ENCODE measurements around the gene BEND3.
A peak's percentile ranks its signal among the peaks of the same experiment; 100 is the strongest.

The BEND3 gene

DNA sequence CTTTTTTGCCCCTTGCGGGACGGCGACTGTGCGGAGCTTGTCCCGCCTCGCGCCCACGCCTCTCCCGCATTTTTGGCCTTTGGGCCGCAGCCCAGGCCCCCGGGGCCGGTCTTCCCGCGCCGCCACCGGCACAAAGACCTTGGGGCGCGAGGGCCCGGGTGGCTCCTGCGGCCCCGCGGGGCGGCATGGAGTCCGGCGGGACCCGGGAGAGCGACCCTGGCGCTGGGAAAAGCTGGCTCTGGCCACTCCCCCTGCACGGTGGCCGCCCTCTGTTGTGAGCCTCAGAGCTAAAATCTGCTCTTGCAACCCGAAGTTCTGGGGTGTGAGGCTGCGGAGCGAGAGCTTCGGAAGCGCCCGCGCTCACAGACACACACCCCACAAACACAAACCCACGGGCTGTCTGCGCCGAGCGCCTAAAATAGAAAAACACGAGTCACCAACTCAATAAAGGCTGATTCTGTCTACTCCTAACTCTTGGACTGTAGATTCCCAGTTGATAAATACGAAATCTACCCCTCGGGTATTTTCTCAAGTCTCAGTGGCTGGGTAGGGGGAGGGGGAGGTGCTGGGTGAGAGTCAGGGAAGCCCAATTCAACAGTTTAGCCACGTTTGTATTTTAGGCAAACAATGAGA, 496 bp upstream of the BEND3 start:
- in situ Hi-C loops (cut with HindIII; ENCODE audit: low sequenced_read_pairs) = no loop called here
- peak; percentile 29 for DNase-seq (ENCODE audit: low read depth, low spot score)
- TF ChIP-seq, protein P1, sequence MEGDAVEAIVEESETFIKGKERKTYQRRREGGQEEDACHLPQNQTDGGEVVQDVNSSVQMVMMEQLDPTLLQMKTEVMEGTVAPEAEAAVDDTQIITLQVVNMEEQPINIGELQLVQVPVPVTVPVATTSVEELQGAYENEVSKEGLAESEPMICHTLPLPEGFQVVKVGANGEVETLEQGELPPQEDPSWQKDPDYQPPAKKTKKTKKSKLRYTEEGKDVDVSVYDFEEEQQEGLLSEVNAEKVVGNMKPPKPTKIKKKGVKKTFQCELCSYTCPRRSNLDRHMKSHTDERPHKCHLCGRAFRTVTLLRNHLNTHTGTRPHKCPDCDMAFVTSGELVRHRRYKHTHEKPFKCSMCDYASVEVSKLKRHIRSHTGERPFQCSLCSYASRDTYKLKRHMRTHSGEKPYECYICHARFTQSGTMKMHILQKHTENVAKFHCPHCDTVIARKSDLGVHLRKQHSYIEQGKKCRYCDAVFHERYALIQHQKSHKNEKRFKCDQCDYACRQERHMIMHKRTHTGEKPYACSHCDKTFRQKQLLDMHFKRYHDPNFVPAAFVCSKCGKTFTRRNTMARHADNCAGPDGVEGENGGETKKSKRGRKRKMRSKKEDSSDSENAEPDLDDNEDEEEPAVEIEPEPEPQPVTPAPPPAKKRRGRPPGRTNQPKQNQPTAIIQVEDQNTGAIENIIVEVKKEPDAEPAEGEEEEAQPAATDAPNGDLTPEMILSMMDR (IDR thresholded peaks at IDR 0.05; ENCODE audit: low read depth, low read length) = no peak
- H3K4me3 ChIP-seq (ENCODE audit: low read depth, low read length) = peak overlapping the region; percentile 46

DNA sequence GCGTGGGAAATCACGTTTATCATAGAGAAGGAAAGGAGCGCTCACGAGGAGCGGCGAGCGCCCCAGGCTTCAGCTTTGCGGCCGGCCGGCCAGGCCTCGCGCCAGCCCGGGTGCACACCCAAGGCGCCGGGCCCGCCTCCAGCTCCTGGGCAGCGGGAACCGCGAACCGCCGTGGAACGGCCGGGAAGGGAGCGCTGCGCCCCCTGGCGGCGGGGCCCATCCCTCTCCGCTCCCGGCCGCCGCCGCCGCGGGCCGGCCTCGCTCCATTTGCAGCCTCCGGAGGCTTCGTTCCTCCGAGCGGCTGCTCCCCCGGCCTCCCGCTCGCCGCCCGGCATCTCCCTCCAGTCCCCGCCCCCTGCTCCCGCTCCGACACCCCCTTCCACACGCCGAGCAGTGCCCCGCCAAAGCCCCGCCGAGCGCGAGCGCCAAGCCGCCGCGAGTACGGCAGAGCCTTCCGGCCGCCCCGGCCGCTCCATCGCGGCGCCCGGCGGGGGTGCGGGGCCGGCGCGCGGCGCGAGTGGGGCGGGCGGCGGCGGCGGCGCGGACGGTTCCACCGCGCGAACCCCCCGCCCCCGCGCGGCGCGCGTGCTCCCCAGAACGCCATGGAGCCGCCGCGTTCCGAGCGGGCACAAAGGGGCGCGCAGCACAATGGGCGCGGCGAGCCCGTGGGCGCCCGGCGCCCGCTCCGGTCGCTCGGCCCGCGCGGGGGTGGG, 946 bp downstream of the BEND3 start:
- TF ChIP-seq, protein P1 (IDR thresholded peaks at IDR 0.05; ENCODE audit: low read depth, low read length) = peak; percentile 59
- in situ Hi-C loops (cut with HindIII; ENCODE audit: low sequenced_read_pairs) = no loop called here
- DNase-seq (ENCODE audit: low read depth, low spot score) = peak; percentile 88
- peak overlapping the region; percentile 41 for H3K4me3 ChIP-seq (ENCODE audit: low read depth, low read length)

DNA sequence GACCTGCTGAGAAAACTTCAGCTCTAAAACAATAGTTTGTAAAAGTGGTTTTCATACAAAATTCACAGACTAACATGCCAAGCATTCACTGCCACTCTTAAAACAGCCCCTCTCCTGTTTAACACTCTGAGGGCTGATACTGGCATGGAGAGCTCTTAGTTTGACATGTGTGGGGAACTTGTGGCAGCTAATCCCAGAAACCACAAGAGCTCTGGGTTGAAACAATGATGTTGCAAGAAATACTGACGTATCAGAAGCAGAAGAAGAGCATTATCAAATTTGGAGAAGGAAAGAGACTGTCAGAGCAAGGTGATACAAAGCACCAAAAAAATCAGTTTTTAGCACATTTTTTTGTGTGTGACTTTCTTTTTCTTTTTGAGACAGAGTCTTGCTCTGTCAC, 5.1 kb downstream of the BEND3 start:
- TF ChIP-seq, protein P1 (IDR thresholded peaks at IDR 0.05; ENCODE audit: low read depth, low read length) = no peak
- DNase-seq (ENCODE audit: low read depth, low spot score) = no peak
- H3K4me3 ChIP-seq (ENCODE audit: low read depth, low read length) = no peak overlapping the region
- in situ Hi-C loops (cut with HindIII; ENCODE audit: low sequenced_read_pairs) = no loop called here

DNA sequence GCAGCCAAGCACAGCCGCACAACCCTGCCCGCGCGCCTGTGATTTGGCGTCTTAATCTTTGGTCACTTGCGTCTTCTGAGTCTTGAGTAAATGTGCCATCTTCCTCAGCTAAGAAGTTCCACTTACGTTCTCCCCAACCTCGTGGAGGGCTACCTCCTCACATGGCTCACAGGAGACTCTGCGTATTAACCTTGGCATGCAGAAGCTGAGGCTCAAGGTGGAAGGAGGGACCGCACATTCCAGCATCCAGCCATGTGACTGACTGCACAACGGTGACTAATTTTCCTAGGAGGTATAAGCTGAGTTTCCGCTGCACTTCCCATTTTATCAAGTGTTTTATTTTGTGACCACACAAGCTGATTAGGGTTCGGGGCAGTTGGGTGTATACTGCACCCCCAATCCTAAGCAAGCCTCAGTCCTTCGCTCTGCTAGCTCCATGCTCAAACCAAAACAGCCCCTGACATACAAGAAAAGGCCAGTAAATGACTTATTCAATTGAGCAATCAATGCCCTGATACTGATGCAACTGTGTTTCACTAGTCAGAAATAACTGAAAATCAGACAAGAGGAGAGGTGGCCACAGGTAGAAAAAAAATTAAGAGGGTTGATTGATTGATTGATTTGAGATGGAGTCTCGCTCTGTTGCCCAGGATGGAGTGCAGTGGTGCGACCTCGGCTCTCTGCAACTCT, 7.0 kb downstream of the BEND3 start:
- TF ChIP-seq, protein P1 (IDR thresholded peaks at IDR 0.05; ENCODE audit: low read depth, low read length) = no peak
- DNase-seq (ENCODE audit: low read depth, low spot score) = peak; percentile 19
- H3K4me3 ChIP-seq (ENCODE audit: low read depth, low read length) = no peak overlapping the region
- in situ Hi-C loops (cut with HindIII; ENCODE audit: low sequenced_read_pairs) = no loop called here

DNA sequence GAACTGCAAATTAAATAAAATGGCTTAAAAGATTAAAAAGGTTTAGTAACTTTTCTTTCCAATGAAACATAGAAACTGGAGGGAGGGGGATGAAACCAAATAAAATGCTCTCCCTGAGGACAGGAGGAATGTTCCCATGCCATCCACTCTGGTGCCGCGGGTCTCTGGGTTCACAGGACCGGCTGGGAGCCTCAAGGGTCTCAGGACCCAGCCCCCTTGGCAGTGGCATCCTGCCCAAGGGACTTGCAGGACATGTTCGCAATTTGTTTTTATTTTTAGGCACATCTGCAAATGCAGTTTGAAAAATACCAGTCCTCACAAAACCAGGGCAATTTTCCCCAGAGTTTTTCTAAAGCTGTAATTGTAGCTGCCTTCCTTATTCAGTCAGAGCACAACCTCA, 7.5 kb downstream of the BEND3 start:
- TF ChIP-seq, protein P1 (IDR thresholded peaks at IDR 0.05; ENCODE audit: low read depth, low read length) = no peak
- in situ Hi-C loops (cut with HindIII; ENCODE audit: low sequenced_read_pairs) = no loop called here
- H3K4me3 ChIP-seq (ENCODE audit: low read depth, low read length) = no peak overlapping the region
- DNase-seq (ENCODE audit: low read depth, low spot score) = no peak

DNA sequence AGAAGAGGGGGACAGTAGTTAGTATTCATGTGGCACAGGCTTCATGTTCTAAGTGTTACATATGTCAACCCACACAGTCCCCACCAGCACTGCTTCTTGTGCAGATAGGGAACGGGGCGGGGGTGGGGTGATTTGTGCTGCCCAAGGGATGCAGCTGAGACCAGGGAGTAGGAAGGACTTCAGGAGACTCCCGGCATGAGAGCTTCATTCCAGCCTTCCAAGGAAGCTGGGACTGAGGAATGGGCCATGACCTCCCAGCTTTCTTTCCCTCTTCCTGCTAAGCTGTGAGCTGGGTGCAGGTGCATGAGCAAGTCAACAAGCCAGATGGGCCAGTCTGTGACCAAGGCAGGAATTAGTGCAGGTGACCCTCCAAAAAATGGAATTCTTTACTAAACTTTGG, 9.2 kb downstream of the BEND3 start:
- DNase-seq (ENCODE audit: low read depth, low spot score) = no peak
- TF ChIP-seq, protein P1 (IDR thresholded peaks at IDR 0.05; ENCODE audit: low read depth, low read length) = no peak
- no peak overlapping the region for H3K4me3 ChIP-seq (ENCODE audit: low read depth, low read length)
- in situ Hi-C loops (cut with HindIII; ENCODE audit: low sequenced_read_pairs) = no loop called here
